GM19463 (cell line): Measurements from ENCODE around the gene CCDC63.
"Not testable (repeated sequence)": the region's sequence is repeated elsewhere in the genome, so short reads cannot be mapped to it uniquely, and the experiment has no call there.

Experiments used
- ATAC-seq: cut with Tn5 transposase; IDR thresholded peaks from one replicate; pipeline ENCODE4 v1.9.1; 2021; ENCODE audit warnings: mild to moderate bottlenecking, moderate library complexity; ENCODE audit not compliant: unreplicated experiment

The CCDC63 gene

DNA sequence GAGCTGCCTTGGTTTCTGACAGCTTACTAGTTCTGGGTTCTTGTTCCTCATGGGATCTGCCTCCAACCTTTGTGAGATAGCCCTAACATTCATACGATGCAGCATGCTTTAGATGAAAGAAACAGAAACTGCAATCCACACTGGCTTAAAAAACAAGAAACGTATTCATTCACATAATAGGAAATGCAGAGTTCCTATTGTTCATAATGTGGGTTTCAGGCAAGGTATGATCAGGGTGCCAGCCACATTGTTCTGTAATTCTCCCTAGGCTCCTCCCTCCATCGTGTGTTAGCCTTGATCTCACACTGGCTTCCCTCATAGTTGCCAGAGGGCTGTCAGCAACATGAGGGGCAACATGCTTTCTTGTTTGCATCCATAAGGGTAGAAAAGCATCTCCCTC lies 2.7 kb upstream of the CCDC63 start:
- no peak for ATAC-seq

DNA sequence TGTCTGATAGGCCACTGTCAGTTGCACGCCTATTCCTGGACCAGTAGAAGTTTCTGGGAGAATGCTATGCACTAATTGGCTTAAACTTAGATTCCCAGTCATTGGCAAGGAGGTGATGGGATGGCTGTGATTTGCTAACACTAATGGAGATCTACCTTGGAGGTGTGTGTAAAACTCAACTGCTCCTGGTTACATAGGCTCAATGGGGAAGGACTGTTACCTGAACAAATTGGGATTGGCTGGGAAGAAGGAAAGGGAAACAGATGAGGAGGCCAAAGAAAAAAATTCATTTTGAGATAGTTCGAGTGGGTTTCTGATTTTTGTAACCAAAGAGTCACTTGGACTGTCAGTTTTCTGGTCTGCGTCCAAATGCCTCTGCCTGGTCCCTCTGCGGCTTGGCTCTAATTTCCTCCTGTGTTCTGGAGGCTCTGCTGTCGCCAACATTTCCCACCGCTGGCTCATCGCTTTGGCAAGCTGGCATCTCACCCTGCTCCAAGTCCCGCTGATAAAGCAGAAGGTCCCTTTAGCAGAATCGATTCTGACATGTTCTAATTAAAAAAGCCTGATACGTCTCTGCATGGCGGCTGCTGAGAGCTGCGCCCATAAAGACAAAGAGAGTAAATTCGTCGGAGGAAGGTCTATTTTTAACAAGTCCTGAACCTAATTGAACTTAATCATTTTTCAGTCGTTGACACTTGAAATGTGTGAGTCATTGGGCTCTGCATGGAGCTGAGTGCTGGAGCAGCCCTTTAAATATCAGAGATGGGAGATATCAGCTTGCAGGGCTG lies 2.0 kb upstream of the CCDC63 start:
- no peak for ATAC-seq

DNA sequence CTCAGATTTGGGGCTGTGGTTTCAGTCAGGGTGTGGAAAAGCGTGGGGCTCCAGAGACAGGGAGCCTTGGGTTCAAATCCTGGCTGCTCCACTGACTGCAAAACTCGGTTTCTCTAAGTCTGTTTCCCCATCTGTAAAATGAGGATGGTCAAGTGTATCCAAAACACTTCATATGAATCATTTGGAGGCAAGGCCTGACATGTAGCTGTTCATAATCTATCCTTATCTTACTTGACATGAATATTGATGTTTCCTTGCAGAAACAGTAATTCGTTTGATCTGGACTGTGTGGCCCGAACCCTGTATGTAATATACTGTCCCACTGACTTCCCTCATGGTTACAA lies 1.5 kb upstream of the CCDC63 start:
- ATAC-seq = no peak

GRCh38 chr12:110848314-110848923 lies 1.6 kb downstream of the CCDC63 start:
- ATAC-seq = no peak

GRCh38 chr12:110849221-110849620 lies 2.4 kb downstream of the CCDC63 start:
- ATAC-seq = no peak

- no peak for ATAC-seq
These were observed 3.1 kb downstream of the CCDC63 start for GRCh38 chr12:110849748-110850403.

DNA sequence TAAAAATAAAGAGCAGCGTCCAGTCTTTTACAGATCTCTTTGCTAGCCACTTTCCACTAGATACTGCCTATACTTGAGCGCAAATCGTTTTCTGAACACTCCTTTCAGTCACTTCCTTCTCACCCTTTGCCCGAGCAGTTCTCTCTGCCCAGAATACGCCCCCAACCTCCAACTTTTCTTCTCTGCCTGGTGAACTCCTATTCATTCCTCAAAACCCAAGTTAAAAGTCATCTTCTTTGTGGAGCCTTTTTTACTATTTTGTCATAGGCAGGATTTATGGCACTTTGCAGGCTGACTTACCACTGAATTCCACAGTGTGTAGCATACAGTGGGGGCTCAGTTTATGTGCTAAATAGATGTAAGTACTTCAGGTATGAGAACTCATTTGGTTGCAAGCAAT lies 4.0 kb downstream of the CCDC63 start:
- ATAC-seq = no peak

- no peak for ATAC-seq
These were observed 7.0 kb downstream of the CCDC63 start for GRCh38 chr12:110853836-110854235.

DNA sequence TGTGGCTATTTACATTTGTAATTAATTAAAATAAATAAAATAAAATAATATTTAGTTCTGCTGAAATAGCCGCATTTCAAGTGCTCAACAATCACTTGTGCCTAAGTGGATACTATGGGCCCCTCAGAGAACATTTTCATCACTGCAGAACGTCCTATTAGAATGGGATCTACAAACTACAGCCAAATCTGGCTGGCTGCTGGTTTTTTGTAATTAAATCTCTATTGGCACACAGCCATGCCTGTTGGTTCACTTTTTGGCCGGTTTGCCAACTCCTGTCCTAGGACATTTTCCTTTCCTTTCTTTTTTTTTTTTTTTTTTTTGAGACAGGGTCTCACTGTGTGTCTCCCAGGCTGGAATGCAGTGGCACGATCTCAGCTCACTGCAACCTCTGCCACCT lies 9.8 kb downstream of the CCDC63 start:
- no peak for ATAC-seq

DNA sequence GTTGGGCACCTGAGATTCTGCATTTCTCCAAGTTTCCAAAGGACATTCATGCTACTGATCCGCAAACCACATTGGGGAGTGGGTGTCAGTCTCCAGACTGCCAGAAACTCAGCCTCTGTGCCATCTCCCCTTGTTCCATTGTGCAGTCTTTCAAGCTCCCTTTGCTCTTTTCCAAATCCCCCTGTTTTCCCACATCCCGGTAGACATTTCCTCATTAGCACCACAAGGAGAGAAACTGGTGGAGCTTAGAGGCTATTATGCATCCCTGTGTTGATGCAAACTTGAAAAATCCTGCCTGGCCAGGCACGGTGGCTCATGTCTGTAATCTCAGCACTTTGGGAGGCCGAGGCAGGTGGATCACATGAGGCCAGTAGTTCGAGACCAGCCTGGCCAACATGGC lies 10.7 kb downstream of the CCDC63 start:
- ATAC-seq = no peak

- not testable (repeated sequence) for ATAC-seq
These were observed 11.2 kb downstream of the CCDC63 start for GRCh38 chr12:110857954-110858353.

GRCh38 chr12:110858848-110859247 lies 12.1 kb downstream of the CCDC63 start:
- no peak for ATAC-seq

DNA sequence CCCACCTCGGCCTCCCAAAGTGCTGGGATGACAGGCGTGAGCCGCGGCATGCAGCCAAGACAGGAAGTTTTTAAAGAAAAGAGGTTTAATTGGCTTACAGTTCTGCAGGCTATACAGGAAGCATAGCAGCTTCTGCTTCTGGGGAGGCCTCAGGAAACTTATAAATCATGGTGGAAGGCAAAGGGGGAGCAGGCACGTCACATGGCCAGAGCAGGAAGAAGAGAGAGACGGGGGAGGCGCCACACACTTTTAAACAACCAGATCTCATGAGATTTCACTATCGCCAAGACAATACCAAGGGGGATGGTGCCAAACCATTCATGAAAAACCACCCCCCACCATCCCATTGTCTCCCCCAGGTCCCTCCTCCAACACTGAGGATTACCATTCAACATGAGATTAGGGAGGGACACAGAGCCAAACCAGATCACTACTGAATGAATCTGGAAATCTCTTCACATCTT lies 14.1 kb downstream of the CCDC63 start:
- ATAC-seq = no peak

GRCh38 chr12:110861729-110862128 lies 14.9 kb downstream of the CCDC63 start:
- no peak for ATAC-seq

GRCh38 chr12:110862329-110862728 lies 15.5 kb downstream of the CCDC63 start:
- ATAC-seq = no peak

DNA sequence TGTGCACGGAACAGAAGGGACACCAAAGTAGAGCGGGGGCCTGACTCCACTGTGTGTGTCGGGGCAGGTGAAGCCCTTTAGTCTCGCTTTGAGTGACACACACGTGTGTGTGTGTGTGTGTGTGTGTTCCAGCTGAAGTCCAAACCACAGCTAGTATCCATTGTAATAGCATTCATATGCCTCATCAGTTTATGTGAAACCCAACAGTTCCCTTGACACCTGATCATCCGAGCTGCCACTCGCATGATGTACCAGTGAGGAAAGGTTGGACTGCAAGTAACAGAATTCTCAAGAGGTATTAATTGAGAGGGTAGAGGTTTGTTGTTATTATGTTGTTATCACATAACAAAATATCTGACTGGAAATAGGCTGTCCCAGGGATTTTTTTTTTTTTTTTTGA lies 16.4 kb downstream of the CCDC63 start:
- no peak for ATAC-seq

GRCh38 chr12:110865521-110865920 lies 18.7 kb downstream of the CCDC63 start:
- ATAC-seq = no peak

DNA sequence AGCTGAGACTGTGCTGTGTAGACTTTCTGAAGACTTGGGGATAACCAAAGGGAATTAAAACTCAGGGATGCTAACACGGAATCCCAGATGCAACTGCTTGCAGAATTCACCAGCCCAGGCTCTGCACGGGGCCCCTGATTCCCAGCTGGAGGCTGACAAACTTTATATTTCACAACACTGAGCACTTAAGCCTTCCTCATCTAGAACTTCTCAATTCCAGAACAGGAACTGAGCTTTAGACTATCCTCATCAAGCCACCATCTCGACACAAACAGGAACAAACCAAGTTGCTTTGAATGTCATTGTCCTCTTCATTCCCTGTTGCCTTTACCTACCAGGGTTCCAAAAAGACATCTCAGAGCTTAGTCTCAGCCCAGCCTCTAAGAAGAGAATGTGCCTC lies 22.2 kb downstream of the CCDC63 start:
- ATAC-seq = no peak

DNA sequence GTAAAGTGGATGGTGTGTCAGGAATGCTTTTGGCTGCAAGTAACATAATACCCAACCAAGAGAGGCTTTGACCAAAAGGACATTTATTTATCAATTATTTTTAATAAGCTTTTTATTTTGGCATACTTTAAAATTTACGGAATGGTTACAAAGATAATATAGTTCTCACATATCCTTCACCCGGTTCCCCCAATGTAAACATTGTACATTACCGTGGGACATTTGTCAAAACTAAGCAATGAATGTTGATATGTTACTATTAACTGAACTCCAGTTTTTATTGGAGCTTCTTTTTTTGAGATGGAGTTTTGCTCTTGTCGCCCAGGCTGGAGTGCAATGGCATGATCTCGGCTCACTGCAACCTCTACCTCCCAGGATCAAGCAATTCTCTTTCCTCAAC lies 23.0 kb downstream of the CCDC63 start:
- ATAC-seq = no peak

GRCh38 chr12:110872100-110872499 lies 25.3 kb downstream of the CCDC63 start:
- no peak for ATAC-seq

DNA sequence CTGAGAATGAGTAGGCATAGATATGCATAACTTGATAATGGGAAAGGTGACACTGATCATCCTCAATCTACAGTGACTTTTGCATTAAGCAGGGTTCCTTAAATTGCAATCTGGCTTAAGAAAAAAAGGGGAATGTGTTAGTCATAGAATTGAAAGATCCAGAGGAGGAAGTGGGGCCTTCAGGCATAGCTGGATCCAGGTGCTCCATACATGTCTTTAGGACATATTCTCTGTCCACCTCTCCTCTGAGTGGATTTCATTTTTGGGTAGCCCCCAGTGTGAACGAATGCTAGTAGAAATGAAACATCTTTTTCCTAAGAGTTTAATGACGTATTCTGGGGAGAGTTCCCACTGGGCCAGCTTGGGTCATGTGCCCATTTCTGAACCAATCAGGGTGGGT lies 27.6 kb downstream of the CCDC63 start:
- no peak for ATAC-seq

DNA sequence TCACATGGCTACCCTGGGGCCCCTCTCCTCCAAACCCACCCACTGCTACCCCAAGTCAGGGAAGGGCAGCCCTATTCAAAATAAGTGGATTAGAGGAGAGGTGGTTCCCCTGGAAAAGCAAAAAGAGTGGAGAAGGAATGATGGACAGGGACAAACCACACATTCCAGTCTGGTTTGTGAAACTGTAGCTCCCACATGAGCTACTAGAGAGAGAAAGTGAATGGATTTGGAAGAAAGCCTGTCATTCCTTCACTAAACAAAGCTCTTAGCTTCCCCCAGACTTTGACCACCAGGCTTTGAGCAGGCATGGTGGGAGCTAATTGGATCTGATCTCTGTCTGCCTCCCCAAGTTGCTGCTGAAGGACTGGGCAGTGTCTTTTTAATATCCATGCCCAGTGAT lies 28.0 kb downstream of the CCDC63 start:
- no peak for ATAC-seq
